Upper lobe of left lung (tissue), 6 donors: ENCODE data around the gene KLHL30. TPM values are rescaled to one million over a fixed set of nuclear protein-coding genes. Genes with fewer than 3 reads are reported as not detected.

Experiments
- ATAC-seq, 2 donors: fragments of 200-7000 bp; cut with Tn5 transposase; one replicate each; pipeline ENCODE4 v1.9.1; 2022; ENCODE audit warnings: mild to moderate bottlenecking in 2 of 2, moderate library complexity in 2 of 2; ENCODE audit not compliant: low FRiP score in 2 of 2
- DNase-seq, 2 donors: peaks; one replicate each; pipeline ENCODE4 v3.0.0-alpha.2; 2019 to 2020
- H3K27ac ChIP-seq, 4 donors: fragments of 200-600 bp; sonication (generic); one replicate each; pipeline ENCODE4 v1.5.1; 2016 to 2019
- H3K27me3 ChIP-seq, 4 donors: fragments of 200-600 bp; sonication (generic); one replicate each; pipeline ENCODE4 v1.5.1; 2017 to 2019
- H3K36me3 ChIP-seq, 4 donors: fragments of 200-600 bp; sonication (generic); one replicate each; pipeline ENCODE4 v1.5.1; 2016 to 2019
- H3K4me1 ChIP-seq, 4 donors: fragments of 200-600 bp; sonication (generic); one replicate each; pipeline ENCODE4 v1.5.1; 2018 to 2019
- H3K4me3 ChIP-seq, 4 donors: fragments of 200-600 bp; sonication (generic); one replicate each; pipeline ENCODE4 v1.5.1; 2017 to 2019; ENCODE audit warnings: mild to moderate bottlenecking in 2 of 4, moderate library complexity in 1 of 4
- H3K9me3 ChIP-seq, 4 donors: fragments of 200-600 bp; sonication (generic); one replicate each; pipeline ENCODE4 v1.5.1; 2018 to 2019
- EP300 ChIP-seq, 4 donors: sonication (generic); formaldehyde crosslinking; IDR thresholded peaks; one replicate each; pipeline ENCODE4 v1.5.1; 2017; ENCODE audit warnings: antibody characterized with exemption in 4 of 4, control low read depth in 2 of 4
- POLR2A ChIP-seq, 4 donors: fragments of 450-650 bp; IDR thresholded peaks; one replicate each; pipeline ENCODE4 v1.5.1; 2016 to 2017; ENCODE audit warnings: antibody characterized with exemption in 4 of 4, mild to moderate bottlenecking in 2 of 4
- POLR2AphosphoS5 ChIP-seq, 2 donors: sonication (generic); formaldehyde crosslinking; IDR thresholded peaks; one replicate each; pipeline ENCODE4 v1.5.1; 2017; ENCODE audit warnings: antibody characterized with exemption in 2 of 2
- WGBS, 2 donors: methylation state at CpG; one replicate each; pipeline ENCODE4 v1.1.5; 2017 to 2018; 5-methylcytosine and 5-hydroxymethylcytosine counted together
- total RNA-seq, 6 donors: library from RNA; depleted of rRNA in 4 of 6; stranded (reverse); fragments of >200 nt in 4 of 6; gene quantifications; one replicate each; pipeline versions ENCODE4 v1.1.0 to v1.2.1, GENCODE V29; 2016 to 2021
- TF ChIP-seq, protein P1 (sequence below), 6 experiments: fragments of 450-650 bp in 4 of 6; fragments of 200-600 bp in 2 of 6; sonication (generic) in 2 of 6; IDR thresholded peaks; one replicate each; pipeline ENCODE4 v1.5.1; 2016 to 2019; ENCODE audit warnings: antibody characterized with exemption in 6 of 6
- donor health status: DM: no; HTN: no; CAD: no; lungs with moderate emphysema.
- donor health status: DM: no; HTN: yes; CAD: no; lungs with severe emphysema.

The KLHL30 gene
- total RNA-seq, 6 donors from 2014 or later, result 0.30 to 1.3 (median 0.97) TPM; not detected in 2

DNA sequence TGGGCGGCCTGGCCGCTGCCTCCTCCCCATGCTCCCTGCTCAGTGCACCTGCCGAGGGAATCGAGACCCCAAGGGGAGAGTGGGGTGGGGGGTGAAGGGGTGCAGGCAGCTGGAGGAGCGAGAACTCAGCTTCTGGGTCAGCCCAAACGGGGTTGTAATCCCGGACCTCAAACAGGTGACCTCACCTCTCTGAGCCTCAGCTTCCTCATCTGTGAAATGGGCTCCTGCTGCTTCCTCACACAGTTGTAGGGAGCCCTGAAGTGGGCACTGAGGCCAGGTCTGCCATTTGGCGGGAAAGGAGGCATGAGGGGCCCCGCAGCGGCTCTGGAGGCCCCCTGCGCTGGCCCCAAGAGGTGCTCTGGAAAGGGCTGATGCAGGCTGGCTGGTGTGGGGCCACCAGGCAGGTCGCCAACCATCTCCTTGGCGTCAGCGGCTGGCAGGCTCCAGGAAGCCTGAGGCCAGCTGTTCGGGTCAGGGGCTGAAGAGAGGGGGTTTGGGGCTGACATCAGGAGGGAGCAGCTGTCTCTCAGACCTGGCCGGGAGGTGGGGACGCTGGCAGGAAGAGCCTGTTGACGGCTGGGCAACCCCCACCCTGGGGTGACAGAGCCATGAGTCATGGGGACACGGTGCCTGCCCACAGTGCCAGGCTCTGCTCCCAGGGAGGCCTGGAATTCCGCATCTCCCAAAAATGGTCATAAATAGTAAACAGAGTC is 4.9 kb downstream of the KLHL30 start:
- TF ChIP-seq POLR2AphosphoS5 (IDR thresholded peaks at IDR 0.05) (no peak), POLR2A (IDR thresholded peaks at IDR 0.05) (no peak), EP300 (IDR thresholded peaks at IDR 0.05) (no peak)
- TF ChIP-seq, protein P1, sequence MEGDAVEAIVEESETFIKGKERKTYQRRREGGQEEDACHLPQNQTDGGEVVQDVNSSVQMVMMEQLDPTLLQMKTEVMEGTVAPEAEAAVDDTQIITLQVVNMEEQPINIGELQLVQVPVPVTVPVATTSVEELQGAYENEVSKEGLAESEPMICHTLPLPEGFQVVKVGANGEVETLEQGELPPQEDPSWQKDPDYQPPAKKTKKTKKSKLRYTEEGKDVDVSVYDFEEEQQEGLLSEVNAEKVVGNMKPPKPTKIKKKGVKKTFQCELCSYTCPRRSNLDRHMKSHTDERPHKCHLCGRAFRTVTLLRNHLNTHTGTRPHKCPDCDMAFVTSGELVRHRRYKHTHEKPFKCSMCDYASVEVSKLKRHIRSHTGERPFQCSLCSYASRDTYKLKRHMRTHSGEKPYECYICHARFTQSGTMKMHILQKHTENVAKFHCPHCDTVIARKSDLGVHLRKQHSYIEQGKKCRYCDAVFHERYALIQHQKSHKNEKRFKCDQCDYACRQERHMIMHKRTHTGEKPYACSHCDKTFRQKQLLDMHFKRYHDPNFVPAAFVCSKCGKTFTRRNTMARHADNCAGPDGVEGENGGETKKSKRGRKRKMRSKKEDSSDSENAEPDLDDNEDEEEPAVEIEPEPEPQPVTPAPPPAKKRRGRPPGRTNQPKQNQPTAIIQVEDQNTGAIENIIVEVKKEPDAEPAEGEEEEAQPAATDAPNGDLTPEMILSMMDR (IDR thresholded peaks at IDR 0.05), result no peak
- ATAC-seq (no peak), DNase-seq (peak in 1 of 2 donors; percentile 70)
- Histone ChIP-seq H3K4me3 (no peak overlapping the region), H3K4me1 (peaks cover 4 to 28% (median 14%) of the 10 kb centered on the region in 4 donors), H3K27me3 (no peaks in the 10 kb centered on the region), H3K36me3 (no peaks in the 10 kb centered on the region), H3K27ac (peak overlapping the region in 1 of 4 donors; percentile 38), H3K9me3 (no peaks in the 10 kb centered on the region)
- 44 to 77% methylated on average over 3 to 18 of the region's 20 CpGs for WGBS, 2 donors

DNA sequence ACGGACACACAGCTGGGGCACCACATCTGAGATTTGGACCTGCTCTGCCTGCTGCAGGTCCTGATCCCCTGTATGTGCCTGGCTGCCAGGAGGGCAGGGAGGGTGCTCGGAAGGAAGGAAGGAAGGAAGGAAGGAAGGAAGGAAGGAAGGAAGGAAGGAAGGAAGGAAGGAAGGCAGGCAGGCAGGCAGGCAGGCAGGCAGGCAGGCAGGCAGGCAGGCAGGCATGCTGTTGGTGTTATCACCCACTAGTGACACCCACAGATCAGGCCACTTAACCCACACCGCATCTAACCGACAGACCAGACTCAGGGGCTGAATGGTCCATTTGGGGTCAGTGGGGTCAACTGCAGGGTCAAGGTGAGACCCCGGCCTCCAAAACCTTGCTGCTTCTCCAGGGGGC is 5.8 kb downstream of the KLHL30 start:
- no peaks in the 10 kb centered on the region for H3K9me3 ChIP-seq
- no peak for TF ChIP-seq EP300 (IDR thresholded peaks at IDR 0.05)
- TF ChIP-seq POLR2A (IDR thresholded peaks at IDR 0.05), result no peak
- no peak for TF ChIP-seq POLR2AphosphoS5 (IDR thresholded peaks at IDR 0.05)
- TF ChIP-seq, protein P1 (IDR thresholded peaks at IDR 0.05), result no peak
- DNase-seq, result no peak
- no peak for ATAC-seq
- WGBS, 2 donors, result 74 to 88% methylated on average over 5 of the region's 5 CpGs
- H3K27me3 ChIP-seq, result no peaks in the 10 kb centered on the region
- no peaks in the 10 kb centered on the region for H3K36me3 ChIP-seq
- no peak overlapping the region for H3K4me3 ChIP-seq
- H3K27ac ChIP-seq, result no peak overlapping the region
- H3K4me1 ChIP-seq, result peaks cover 4 to 25% (median 14%) of the 10 kb centered on the region in 4 donors

DNA sequence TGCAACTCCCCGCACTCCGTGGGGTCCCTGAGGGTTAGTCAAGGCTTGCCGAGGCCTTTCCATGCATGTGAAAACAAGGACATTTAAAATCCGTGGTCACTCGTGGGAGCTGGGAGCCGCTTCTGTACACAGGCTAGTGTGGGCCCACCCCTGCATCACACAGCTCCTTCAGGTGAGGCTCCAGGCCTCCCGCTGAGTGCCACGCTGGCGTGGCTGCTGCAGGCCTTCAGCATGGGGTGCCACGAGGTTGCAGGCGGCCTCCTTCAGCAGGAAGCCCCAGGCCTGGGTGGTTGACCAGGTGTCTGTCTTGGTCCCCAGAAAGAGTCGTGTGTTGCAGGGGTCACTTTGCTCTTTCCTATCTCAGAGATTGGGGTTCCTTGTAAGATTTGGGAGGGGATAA is 6.6 kb downstream of the KLHL30 start:
- DNase-seq (peak in 1 of 2 donors; percentile 71), ATAC-seq (no peak)
- TF ChIP-seq POLR2AphosphoS5 (IDR thresholded peaks at IDR 0.05) (no peak), EP300 (IDR thresholded peaks at IDR 0.05) (no peak), POLR2A (IDR thresholded peaks at IDR 0.05) (no peak)
- TF ChIP-seq, protein P1 (IDR thresholded peaks at IDR 0.05), result no peak
- Histone ChIP-seq H3K9me3 (no peaks in the 10 kb centered on the region), H3K27me3 (no peaks in the 10 kb centered on the region), H3K27ac (no peak overlapping the region), H3K36me3 (no peaks in the 10 kb centered on the region), H3K4me3 (no peak overlapping the region), H3K4me1 (peaks cover 4 to 19% (median 14%) of the 10 kb centered on the region in 4 donors)
- 87 to 89% methylated on average over 6 to 11 of the region's 12 CpGs for WGBS, 2 donors

DNA sequence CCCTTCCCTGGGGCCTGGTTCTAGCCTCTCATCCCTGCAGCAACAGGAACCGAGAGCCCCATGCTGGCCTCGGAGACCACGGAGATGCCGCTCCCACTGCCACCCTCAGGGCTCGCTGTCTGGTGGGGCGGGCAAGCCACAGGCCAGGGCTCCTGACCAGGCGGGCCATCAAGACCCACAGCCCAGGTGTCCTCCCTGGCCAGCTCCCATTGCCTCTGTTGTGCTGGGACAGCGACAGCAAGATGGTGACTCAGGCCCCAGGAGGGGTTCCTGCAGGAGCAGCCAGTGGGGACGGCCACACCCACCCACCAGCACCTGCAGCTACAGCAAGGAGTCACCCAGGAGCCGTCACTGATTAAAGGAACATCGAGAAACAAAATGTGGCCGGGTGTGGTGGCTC is 7.4 kb downstream of the KLHL30 start:
- Histone ChIP-seq H3K4me1 (peaks cover 4 to 19% (median 14%) of the 10 kb centered on the region in 4 donors), H3K9me3 (no peaks in the 10 kb centered on the region), H3K27ac (no peak overlapping the region), H3K4me3 (no peak overlapping the region), H3K36me3 (no peaks in the 10 kb centered on the region), H3K27me3 (no peaks in the 10 kb centered on the region)
- ATAC-seq (no peak), DNase-seq (peak in 1 of 2 donors; percentile 77)
- TF ChIP-seq, protein P1 (IDR thresholded peaks at IDR 0.05), result no peak
- TF ChIP-seq EP300 (IDR thresholded peaks at IDR 0.05), result no peak
- TF ChIP-seq POLR2A (IDR thresholded peaks at IDR 0.05), result no peak
- TF ChIP-seq POLR2AphosphoS5 (IDR thresholded peaks at IDR 0.05), result no peak
- WGBS, 2 donors, result 84 to 100% methylated on average over 3 to 12 of the region's 12 CpGs
